ENCODE measurements around the gene CRYZL1.
"Not testable (repeated sequence)": the region's sequence is repeated elsewhere in the genome, so short reads cannot be mapped to it uniquely, and the experiment has no call there.

Gene CRYZL1

GRCh38 chr21:33576741-33577141, 64.8 kb downstream of the CRYZL1 start:
- H3K79me1 ChIP-seq (ENCODE audit: low read depth, low read length); H3K14ac ChIP-seq (ENCODE audit: low read length); H3K4me2 ChIP-seq (ENCODE audit: insufficient read depth, low read length, poor library complexity, severe bottlenecking); H4K8ac ChIP-seq (ENCODE audit: low read depth, low read length); H3K4ac ChIP-seq (ENCODE audit: low read length); H2AFZ ChIP-seq (ENCODE audit: low read length); H2BK5ac ChIP-seq (ENCODE audit: low read length); H2AK5ac ChIP-seq (ENCODE audit: low read depth, low read length); H2BK15ac ChIP-seq (ENCODE audit: low read length); H4K91ac ChIP-seq (ENCODE audit: low read depth, low read length, poor library complexity); H3K27me3 ChIP-seq (ENCODE audit: control insufficient read depth in 3 of 3, insufficient read depth in 3 of 3, low read depth in 1 of 3, low read length in 3 of 3); H3K4me1 ChIP-seq (ENCODE audit: control insufficient read depth in 2 of 2, insufficient read depth in 1 of 2, low read depth in 1 of 2, low read length in 2 of 2); H2BK120ac ChIP-seq (ENCODE audit: low read depth, low read length); H2BK12ac ChIP-seq (ENCODE audit: low read length); DNase-seq (ENCODE audit: low spot score); H3K18ac ChIP-seq (ENCODE audit: low read length); H3K23ac ChIP-seq (ENCODE audit: low read depth, low read length, poor library complexity); H3K9ac ChIP-seq (ENCODE audit: low read depth, low read length, poor library complexity); H3K4me3 ChIP-seq (ENCODE audit: low read length in 2 of 2); H3K9me3 ChIP-seq (replicated peaks in 1 of 2; ENCODE audit: control insufficient read depth in 2 of 2, insufficient read depth in 1 of 2, low read depth in 1 of 2, low read length in 2 of 2): not testable (repeated sequence)
- H3K27ac ChIP-seq (replicated peaks; ENCODE audit: low read length), result peak overlapping the region; percentile 20
- WGBS, 2 donors (ENCODE audit: extremely low coverage in 2 of 2, insufficient read length in 2 of 2, insufficient replicate concordance in 1 of 2), result no CpG with 5 or more reads among the region's 2 CpGs
- H3K36me3 ChIP-seq (replicated peaks in 1 of 2; ENCODE audit: control insufficient read depth in 2 of 2, insufficient read depth in 2 of 2, low read length in 2 of 2), result peaks cover 24 to 99% of the 10 kb centered on the region in 2 donors

- Histone ChIP-seq H3K4ac (ENCODE audit: low read length) (no peak overlapping the region), H3K27ac (replicated peaks; ENCODE audit: low read length) (no peak overlapping the region), H3K9me3 (replicated peaks in 1 of 2; ENCODE audit: control insufficient read depth in 2 of 2, insufficient read depth in 1 of 2, low read depth in 1 of 2, low read length in 2 of 2) (no peaks in the 10 kb centered on the region), H4K8ac (ENCODE audit: low read depth, low read length) (no peak overlapping the region), H2BK12ac (ENCODE audit: low read length) (no peak overlapping the region), H3K27me3 (ENCODE audit: control insufficient read depth in 3 of 3, insufficient read depth in 3 of 3, low read depth in 1 of 3, low read length in 3 of 3) (no peaks in the 10 kb centered on the region), H3K18ac (ENCODE audit: low read length) (no peak overlapping the region), H2BK120ac (ENCODE audit: low read depth, low read length) (no peak overlapping the region), H3K9ac (ENCODE audit: low read depth, low read length, poor library complexity) (no peak overlapping the region), H3K4me2 (ENCODE audit: insufficient read depth, low read length, poor library complexity, severe bottlenecking) (no peak overlapping the region), H2BK15ac (ENCODE audit: low read length) (no peak overlapping the region), H3K4me1 (ENCODE audit: control insufficient read depth in 2 of 2, insufficient read depth in 1 of 2, low read depth in 1 of 2, low read length in 2 of 2) (no peaks in the 10 kb centered on the region), H3K14ac (ENCODE audit: low read length) (no peak overlapping the region), H4K91ac (ENCODE audit: low read depth, low read length, poor library complexity) (no peak overlapping the region), H3K79me1 (ENCODE audit: low read depth, low read length) (peaks cover 3% of the 10 kb centered on the region), H2AFZ (ENCODE audit: low read length) (no peak overlapping the region), H3K4me3 (ENCODE audit: low read length in 2 of 2) (no peak overlapping the region), H2AK5ac (ENCODE audit: low read depth, low read length) (no peak overlapping the region), H3K23ac (ENCODE audit: low read depth, low read length, poor library complexity) (no peak overlapping the region), H3K36me3 (replicated peaks in 1 of 2; ENCODE audit: control insufficient read depth in 2 of 2, insufficient read depth in 2 of 2, low read length in 2 of 2) (peaks cover 27 to 100% of the 10 kb centered on the region in 2 donors), H2BK5ac (ENCODE audit: low read length) (no peak overlapping the region)
- WGBS, 2 donors (ENCODE audit: extremely low coverage in 2 of 2, insufficient read length in 2 of 2, insufficient replicate concordance in 1 of 2), result no CpG with 5 or more reads among the region's 3 CpGs
- no peak for DNase-seq (ENCODE audit: low spot score)
Observed at GRCh38 chr21:33572350-33572749, 69.2 kb downstream of the CRYZL1 start.

GRCh38 chr21:33569991-33570390, 71.5 kb downstream of the CRYZL1 start:
- Histone ChIP-seq H3K9me3 (replicated peaks in 1 of 2; ENCODE audit: control insufficient read depth in 2 of 2, insufficient read depth in 1 of 2, low read depth in 1 of 2, low read length in 2 of 2) (no peaks in the 10 kb centered on the region), H2BK5ac (ENCODE audit: low read length) (no peak overlapping the region), H3K27ac (replicated peaks; ENCODE audit: low read length) (no peak overlapping the region), H2AFZ (ENCODE audit: low read length) (no peak overlapping the region), H3K4me1 (ENCODE audit: control insufficient read depth in 2 of 2, insufficient read depth in 1 of 2, low read depth in 1 of 2, low read length in 2 of 2) (no peaks in the 10 kb centered on the region), H3K36me3 (replicated peaks in 1 of 2; ENCODE audit: control insufficient read depth in 2 of 2, insufficient read depth in 2 of 2, low read length in 2 of 2) (peaks cover 21 to 100% of the 10 kb centered on the region in 2 donors), H3K18ac (ENCODE audit: low read length) (no peak overlapping the region), H3K4me3 (ENCODE audit: low read length in 2 of 2) (no peak overlapping the region), H4K8ac (ENCODE audit: low read depth, low read length) (no peak overlapping the region), H3K9ac (ENCODE audit: low read depth, low read length, poor library complexity) (no peak overlapping the region), H3K27me3 (ENCODE audit: control insufficient read depth in 3 of 3, insufficient read depth in 3 of 3, low read depth in 1 of 3, low read length in 3 of 3) (no peaks in the 10 kb centered on the region), H2AK5ac (ENCODE audit: low read depth, low read length) (no peak overlapping the region), H3K14ac (ENCODE audit: low read length) (no peak overlapping the region), H2BK15ac (ENCODE audit: low read length) (no peak overlapping the region), H3K4me2 (ENCODE audit: insufficient read depth, low read length, poor library complexity, severe bottlenecking) (no peak overlapping the region), H3K23ac (ENCODE audit: low read depth, low read length, poor library complexity) (no peak overlapping the region), H2BK12ac (ENCODE audit: low read length) (no peak overlapping the region), H2BK120ac (ENCODE audit: low read depth, low read length) (no peak overlapping the region), H3K4ac (ENCODE audit: low read length) (no peak overlapping the region), H3K79me1 (ENCODE audit: low read depth, low read length) (peaks cover 3% of the 10 kb centered on the region), H4K91ac (ENCODE audit: low read depth, low read length, poor library complexity) (no peak overlapping the region)
- DNase-seq (ENCODE audit: low spot score), result no peak
- WGBS, 2 donors (ENCODE audit: extremely low coverage in 2 of 2, insufficient read length in 2 of 2, insufficient replicate concordance in 1 of 2), result no CpG with 5 or more reads among the region's 5 CpGs

- Histone ChIP-seq H3K9me3 (replicated peaks in 1 of 2; ENCODE audit: control insufficient read depth in 2 of 2, insufficient read depth in 1 of 2, low read depth in 1 of 2, low read length in 2 of 2) (no peaks in the 10 kb centered on the region), H3K4ac (ENCODE audit: low read length) (no peak overlapping the region), H4K91ac (ENCODE audit: low read depth, low read length, poor library complexity) (no peak overlapping the region), H3K18ac (ENCODE audit: low read length) (no peak overlapping the region), H3K27ac (replicated peaks; ENCODE audit: low read length) (no peak overlapping the region), H2AK5ac (ENCODE audit: low read depth, low read length) (no peak overlapping the region), H3K9ac (ENCODE audit: low read depth, low read length, poor library complexity) (no peak overlapping the region), H3K27me3 (ENCODE audit: control insufficient read depth in 3 of 3, insufficient read depth in 3 of 3, low read depth in 1 of 3, low read length in 3 of 3) (no peaks in the 10 kb centered on the region), H3K4me2 (ENCODE audit: insufficient read depth, low read length, poor library complexity, severe bottlenecking) (no peak overlapping the region), H3K4me3 (ENCODE audit: low read length in 2 of 2) (no peak overlapping the region), H2BK15ac (ENCODE audit: low read length) (no peak overlapping the region), H3K23ac (ENCODE audit: low read depth, low read length, poor library complexity) (no peak overlapping the region), H3K79me1 (ENCODE audit: low read depth, low read length) (peaks cover 3% of the 10 kb centered on the region), H2BK120ac (ENCODE audit: low read depth, low read length) (no peak overlapping the region), H2BK5ac (ENCODE audit: low read length) (no peak overlapping the region), H2AFZ (ENCODE audit: low read length) (no peak overlapping the region), H3K36me3 (replicated peaks in 1 of 2; ENCODE audit: control insufficient read depth in 2 of 2, insufficient read depth in 2 of 2, low read length in 2 of 2) (peaks cover 15 to 100% of the 10 kb centered on the region in 2 donors), H3K14ac (ENCODE audit: low read length) (no peak overlapping the region), H4K8ac (ENCODE audit: low read depth, low read length) (no peak overlapping the region), H3K4me1 (ENCODE audit: control insufficient read depth in 2 of 2, insufficient read depth in 1 of 2, low read depth in 1 of 2, low read length in 2 of 2) (no peaks in the 10 kb centered on the region), H2BK12ac (ENCODE audit: low read length) (no peak overlapping the region)
- DNase-seq (ENCODE audit: low spot score), result no peak
- no CpG with 5 or more reads among the region's 2 CpGs for WGBS, 2 donors (ENCODE audit: extremely low coverage in 2 of 2, insufficient read length in 2 of 2, insufficient replicate concordance in 1 of 2)
Observed at GRCh38 chr21:33568448-33568847, 73.1 kb downstream of the CRYZL1 start.
